Measurements from ENCODE around the gene TRNT1. TPM values are rescaled to one million over a fixed set of nuclear protein-coding genes. Genes with fewer than 3 reads are reported as not detected.

TRNT1 gene
- polyA plus RNA-seq, 1 donor (not counting 4 experiments of a cell fraction or from before 2014, with no cell fraction given) = 13.0 TPM

GRCh38 chr3:3117651-3118050, 9.1 kb upstream of the TRNT1 start:
- Histone ChIP-seq H3K27me3 (ENCODE audit: control insufficient read depth, extremely low read depth, insufficient read depth, low read length) (no peaks in the 10 kb centered on the region), H3K36me3 (ENCODE audit: control insufficient read depth in 2 of 2, extremely low read depth in 1 of 2, insufficient read depth in 2 of 2, low read length in 2 of 2) (no peaks in the 10 kb centered on the region), H3K4me1 (ENCODE audit: control insufficient read depth, extremely low read depth, insufficient read depth, low read length) (no peaks in the 10 kb centered on the region), H3K27ac (ENCODE audit: control insufficient read depth, insufficient read depth, low read length) (no peak overlapping the region), H3K9me3 (ENCODE audit: control insufficient read depth, low read depth, low read length) (no peaks in the 10 kb centered on the region), H3K9ac (ENCODE audit: control insufficient read depth, extremely low read depth, insufficient read depth, low read length) (no peak overlapping the region), H3K4me2 (ENCODE audit: control insufficient read depth, extremely low read depth, insufficient read depth, low read depth, low read length) (no peak overlapping the region), H3K79me2 (ENCODE audit: control insufficient read depth, insufficient read depth, low read length) (no peaks in the 10 kb centered on the region), H3K4me3 (ENCODE audit: control insufficient read depth in 2 of 3, extremely low read depth in 1 of 3, insufficient read depth in 2 of 3, low read depth in 1 of 3, low read length in 3 of 3) (no peak overlapping the region), H4K20me1 (ENCODE audit: control insufficient read depth, extremely low read depth, insufficient read depth, low read length) (no peaks in the 10 kb centered on the region), H2AFZ (ENCODE audit: control insufficient read depth, low read length) (no peak overlapping the region), H3K9me1 (ENCODE audit: control insufficient read depth, extremely low read depth, insufficient read depth, low read length) (no peaks in the 10 kb centered on the region)
- no peak for DNase-seq (ENCODE audit: low read depth, low spot score)
- FAIRE-seq = no peak
- TF ChIP-seq EZH2 (IDR thresholded peaks at IDR 0.05; ENCODE audit: low read length) (no peak), CTCF (optimal IDR thresholded peaks at IDR 0.05 in 1 of 3, IDR thresholded peaks at IDR 0.05 in 1 of 3, conservative IDR thresholded peaks at IDR 0.05 in 1 of 3; ENCODE audit: extremely low read depth in 1 of 3, insufficient read depth in 2 of 3, low read length in 3 of 3) (no peak)
- dilution Hi-C loops (cut with MboI; ENCODE audit: extremely low pct_ligation_motif_present, low sequenced_read_pairs) = no loop called here

- Histone ChIP-seq H3K36me3 (ENCODE audit: control insufficient read depth in 2 of 2, extremely low read depth in 1 of 2, insufficient read depth in 2 of 2, low read length in 2 of 2) (no peaks in the 10 kb centered on the region), H3K4me2 (ENCODE audit: control insufficient read depth, extremely low read depth, insufficient read depth, low read depth, low read length) (no peak overlapping the region), H3K9me1 (ENCODE audit: control insufficient read depth, extremely low read depth, insufficient read depth, low read length) (no peaks in the 10 kb centered on the region), H3K9me3 (ENCODE audit: control insufficient read depth, low read depth, low read length) (no peaks in the 10 kb centered on the region), H3K27me3 (ENCODE audit: control insufficient read depth, extremely low read depth, insufficient read depth, low read length) (no peaks in the 10 kb centered on the region), H3K9ac (ENCODE audit: control insufficient read depth, extremely low read depth, insufficient read depth, low read length) (no peak overlapping the region), H3K79me2 (ENCODE audit: control insufficient read depth, insufficient read depth, low read length) (no peaks in the 10 kb centered on the region), H3K4me3 (ENCODE audit: control insufficient read depth in 2 of 3, extremely low read depth in 1 of 3, insufficient read depth in 2 of 3, low read depth in 1 of 3, low read length in 3 of 3) (no peak overlapping the region), H2AFZ (ENCODE audit: control insufficient read depth, low read length) (no peak overlapping the region), H4K20me1 (ENCODE audit: control insufficient read depth, extremely low read depth, insufficient read depth, low read length) (no peaks in the 10 kb centered on the region), H3K4me1 (ENCODE audit: control insufficient read depth, extremely low read depth, insufficient read depth, low read length) (no peaks in the 10 kb centered on the region), H3K27ac (ENCODE audit: control insufficient read depth, insufficient read depth, low read length) (no peak overlapping the region)
- dilution Hi-C loops (cut with MboI; ENCODE audit: extremely low pct_ligation_motif_present, low sequenced_read_pairs) = no loop called here
- FAIRE-seq = no peak
- no peak for DNase-seq (ENCODE audit: low read depth, low spot score)
- no peak for TF ChIP-seq EZH2 (IDR thresholded peaks at IDR 0.05; ENCODE audit: low read length)
- TF ChIP-seq CTCF (optimal IDR thresholded peaks at IDR 0.05 in 1 of 3, IDR thresholded peaks at IDR 0.05 in 1 of 3, conservative IDR thresholded peaks at IDR 0.05 in 1 of 3; ENCODE audit: extremely low read depth in 1 of 3, insufficient read depth in 2 of 3, low read length in 3 of 3) = no peak
These were observed 7.3 kb upstream of the TRNT1 start for GRCh38 chr3:3119393-3119851.

All from keratinocyte (primary cell).